Fibroblast of skin of right quadriceps (primary cell): ENCODE results near the gene WWOX.
A peak's percentile ranks its signal among the peaks of the same experiment; 100 is the strongest.

Experiments used
- DNase-seq: peaks from one replicate; pipeline ENCODE4 v3.0.0-alpha.2; 2013

The WWOX gene

GRCh38 chr16:78278056-78278450, 178.6 kb downstream of the WWOX start:
- no peak for DNase-seq

- no peak for DNase-seq
Measured at GRCh38 chr16:78281115-78281514, 181.7 kb downstream of the WWOX start.

- no peak for DNase-seq
Measured at GRCh38 chr16:78283548-78284251, 184.2 kb downstream of the WWOX start.

GRCh38 chr16:78284326-78284725, 184.9 kb downstream of the WWOX start:
- DNase-seq: no peak

- DNase-seq: no peak
Measured at GRCh38 chr16:78284957-78285434, 185.5 kb downstream of the WWOX start.

GRCh38 chr16:78285437-78285922, 186.0 kb downstream of the WWOX start:
- no peak for DNase-seq

- no peak for DNase-seq
Measured at GRCh38 chr16:78286065-78286464, 186.6 kb downstream of the WWOX start.

GRCh38 chr16:78288888-78289287, 189.4 kb downstream of the WWOX start:
- no peak for DNase-seq

- no peak for DNase-seq
Measured at GRCh38 chr16:78289373-78289772, 189.9 kb downstream of the WWOX start.

- DNase-seq: no peak
Measured at GRCh38 chr16:78289844-78290277, 190.4 kb downstream of the WWOX start.

- DNase-seq: no peak
Measured at GRCh38 chr16:78290395-78290794, 190.9 kb downstream of the WWOX start.

- no peak for DNase-seq
Measured at GRCh38 chr16:78290872-78291591, 191.6 kb downstream of the WWOX start.

GRCh38 chr16:78291604-78292003, 192.2 kb downstream of the WWOX start:
- DNase-seq: no peak

GRCh38 chr16:78292086-78292843, 192.8 kb downstream of the WWOX start:
- no peak for DNase-seq

- DNase-seq: no peak
Measured at GRCh38 chr16:78292844-78293380, 193.5 kb downstream of the WWOX start.

GRCh38 chr16:78294538-78295225, 195.2 kb downstream of the WWOX start:
- DNase-seq: no peak

- no peak for DNase-seq
Measured at GRCh38 chr16:78297066-78297666, 197.7 kb downstream of the WWOX start.

- no peak for DNase-seq
Measured at GRCh38 chr16:78298986-78299385, 199.5 kb downstream of the WWOX start.

- no peak for DNase-seq
Measured at GRCh38 chr16:78300469-78300868, 201.0 kb downstream of the WWOX start.

GRCh38 chr16:78303946-78304345, 204.5 kb downstream of the WWOX start:
- peak; percentile 38 for DNase-seq

- peak; percentile 27 for DNase-seq
Measured at GRCh38 chr16:78306361-78306760, 206.9 kb downstream of the WWOX start.
